ENCODE measurements around the gene ZNF746.

Gene ZNF746

DNA sequence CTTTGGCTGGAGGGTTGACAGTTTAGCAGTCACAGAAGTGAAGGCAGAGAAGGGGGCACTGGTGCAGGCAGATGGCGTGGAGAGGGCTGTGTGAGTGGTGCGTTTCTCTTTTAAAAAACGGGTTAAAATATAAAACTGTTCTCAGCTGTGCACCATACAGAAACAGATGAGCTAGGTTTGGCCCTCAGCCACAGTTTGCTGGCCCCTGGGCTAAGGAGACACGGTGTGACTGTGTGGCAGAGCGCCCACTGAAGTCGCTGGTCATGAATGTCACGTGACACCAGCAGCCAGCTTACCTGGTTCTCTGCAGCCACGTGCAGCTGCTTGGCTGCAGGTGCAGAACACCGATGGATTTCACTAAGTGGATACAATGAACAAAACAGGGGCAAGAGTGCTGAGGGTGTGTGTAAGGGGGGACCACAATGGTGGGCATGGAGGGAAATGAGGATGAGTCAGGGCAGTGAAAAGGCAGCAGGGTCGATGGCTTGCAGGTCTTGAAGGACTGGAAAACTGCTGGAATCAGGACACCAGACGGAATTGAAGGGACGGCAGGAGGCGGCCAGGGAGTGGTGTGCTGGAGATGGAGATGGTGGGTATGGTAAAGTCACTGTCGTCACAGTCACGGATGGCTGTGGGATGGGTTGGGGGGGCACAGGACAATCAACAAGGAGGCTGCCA, 7.4 kb downstream of the ZNF746 start:
- in situ Hi-C loops (cut with MboI; ENCODE audit: low sequenced_read_pairs), result no loop called here

DNA sequence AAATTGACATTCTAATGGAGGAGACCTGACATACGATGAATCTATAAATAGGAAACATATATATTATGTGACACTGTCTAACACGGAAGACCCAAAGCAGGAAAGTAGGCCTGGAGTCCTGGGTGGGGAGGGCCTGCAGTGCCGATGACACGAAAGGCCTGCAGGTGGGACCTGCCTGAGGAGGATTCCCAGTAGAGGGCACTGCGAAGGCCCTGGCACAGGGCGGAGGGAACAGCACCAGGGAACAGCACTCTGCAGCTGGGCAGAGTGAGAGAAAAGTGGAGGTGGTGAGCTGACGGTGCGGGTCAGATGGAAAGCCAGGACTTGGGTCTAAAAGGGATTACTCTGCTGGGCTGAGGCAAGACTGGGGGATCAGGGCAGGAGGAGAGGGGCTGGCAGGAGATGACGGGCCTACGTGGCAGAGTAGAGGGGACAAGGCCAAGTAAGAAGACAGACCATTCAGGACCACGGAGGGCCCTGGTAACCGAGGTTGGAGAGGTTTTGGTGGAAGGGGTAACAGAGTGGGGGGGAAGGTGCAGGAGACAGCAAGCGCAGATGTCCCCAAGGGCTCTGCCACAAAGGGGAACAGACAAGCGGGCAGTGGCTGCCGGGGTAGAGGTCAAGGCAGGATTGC, 8.1 kb downstream of the ZNF746 start:
- in situ Hi-C loops (cut with MboI; ENCODE audit: low sequenced_read_pairs), result no loop called here

DNA sequence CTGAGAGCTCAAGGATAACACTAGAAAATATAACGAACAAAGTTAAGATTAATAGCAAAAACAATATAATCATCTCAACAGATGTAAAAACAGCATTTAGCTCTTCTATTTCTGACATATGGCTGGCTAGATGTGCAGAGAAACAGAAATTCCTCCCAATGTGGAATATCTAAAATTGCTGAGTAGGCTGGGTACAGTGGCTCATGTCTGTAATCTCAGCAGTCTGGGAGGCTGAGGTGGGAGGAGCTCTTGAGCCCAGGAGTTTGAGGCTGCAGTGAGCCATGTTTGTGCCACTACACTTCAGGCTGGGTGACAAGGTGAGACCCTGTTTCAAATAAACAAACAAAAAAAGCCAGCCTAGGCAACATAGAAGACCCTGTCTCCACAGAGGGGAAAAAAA, 18.0 kb downstream of the ZNF746 start:
- in situ Hi-C loops (cut with MboI; ENCODE audit: low sequenced_read_pairs), result no loop called here

DNA sequence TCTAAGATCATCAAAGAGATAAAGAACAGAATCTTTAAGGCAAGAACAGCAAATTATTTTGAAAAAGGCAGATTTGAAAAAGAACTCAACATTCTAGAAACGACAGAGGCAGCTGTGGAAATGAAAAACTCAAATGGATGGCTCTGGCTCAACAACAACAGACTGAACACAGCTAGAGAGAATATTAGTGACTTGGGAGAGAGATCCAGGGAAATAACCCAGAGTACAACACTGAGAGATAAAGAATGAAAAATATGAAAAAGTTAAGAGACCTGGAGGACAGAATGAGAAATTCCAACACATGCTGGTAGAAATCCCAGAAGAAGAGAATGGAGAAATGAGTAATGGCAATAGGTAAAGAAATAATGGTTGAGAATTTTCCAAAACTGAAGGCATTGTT, 18.9 kb downstream of the ZNF746 start:
- in situ Hi-C loops (cut with MboI; ENCODE audit: low sequenced_read_pairs), result no loop called here

DNA sequence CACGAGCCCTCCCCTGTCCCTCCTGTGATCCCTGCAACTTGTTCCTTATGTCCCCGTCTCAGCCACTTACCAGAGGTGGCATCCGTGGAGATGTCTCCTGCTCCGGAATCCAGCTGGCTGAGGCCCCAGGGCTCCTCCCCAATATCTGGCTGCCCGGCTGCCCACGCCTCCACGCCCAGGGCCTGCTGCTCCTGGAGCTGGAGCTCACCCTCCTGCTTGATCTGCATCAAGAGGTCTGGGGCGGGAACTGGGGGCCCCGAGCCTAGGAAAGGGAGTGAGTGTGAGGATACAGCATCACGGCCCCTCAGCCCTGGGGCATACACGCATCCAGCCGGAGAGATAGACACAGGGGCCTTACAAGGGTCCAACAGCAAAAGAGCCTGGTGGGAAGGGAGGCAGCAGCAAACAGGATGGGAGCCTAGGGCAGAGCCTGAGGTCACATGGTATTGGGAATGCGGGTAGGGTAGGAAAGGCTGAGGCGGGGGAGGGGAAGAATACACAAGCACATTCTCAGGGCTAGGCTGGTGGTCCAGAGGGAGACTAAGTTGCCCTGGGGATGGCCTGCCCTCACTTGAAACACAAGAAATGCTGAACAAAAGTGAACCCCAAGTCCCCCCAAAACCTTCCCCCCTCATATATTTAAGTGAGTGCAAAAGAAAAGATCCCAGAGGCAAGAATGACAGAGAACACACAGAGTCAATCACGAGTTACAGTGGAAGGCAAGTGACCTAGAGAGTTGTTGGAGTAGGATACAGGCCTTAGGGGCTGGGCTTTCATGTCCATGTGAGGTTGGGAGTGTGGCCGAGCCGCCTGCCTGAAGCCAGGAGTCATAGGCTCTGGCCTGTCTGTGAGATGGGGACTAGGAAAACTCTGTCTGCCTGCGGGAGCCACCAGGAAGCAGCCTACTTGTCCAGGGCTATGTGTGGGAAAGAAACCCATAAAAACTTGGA, 19.8 kb downstream of the ZNF746 start:
- in situ Hi-C loops (cut with MboI; ENCODE audit: low sequenced_read_pairs), result no loop called here

DNA sequence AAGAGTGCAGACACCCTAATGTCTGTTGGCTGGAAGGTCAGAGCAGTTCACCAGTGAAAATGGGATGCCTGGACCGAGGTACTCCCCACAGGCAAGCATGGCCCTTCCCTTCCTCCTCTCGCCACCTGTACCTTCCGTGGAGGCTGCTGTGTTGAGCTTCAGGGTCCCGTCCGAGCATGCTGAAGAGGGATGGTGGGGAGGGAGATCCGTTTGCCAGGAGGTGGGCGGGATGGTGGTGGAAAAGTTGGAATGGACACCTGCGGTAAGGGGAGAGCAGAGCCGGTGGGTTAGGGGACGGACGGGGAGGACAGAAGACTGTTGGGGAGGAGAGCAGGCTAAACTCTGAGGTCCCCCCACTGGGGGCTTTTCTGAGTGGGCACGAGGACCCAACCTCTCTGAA, 20.8 kb downstream of the ZNF746 start:
- in situ Hi-C loops (cut with MboI; ENCODE audit: low sequenced_read_pairs), result no loop called here

DNA sequence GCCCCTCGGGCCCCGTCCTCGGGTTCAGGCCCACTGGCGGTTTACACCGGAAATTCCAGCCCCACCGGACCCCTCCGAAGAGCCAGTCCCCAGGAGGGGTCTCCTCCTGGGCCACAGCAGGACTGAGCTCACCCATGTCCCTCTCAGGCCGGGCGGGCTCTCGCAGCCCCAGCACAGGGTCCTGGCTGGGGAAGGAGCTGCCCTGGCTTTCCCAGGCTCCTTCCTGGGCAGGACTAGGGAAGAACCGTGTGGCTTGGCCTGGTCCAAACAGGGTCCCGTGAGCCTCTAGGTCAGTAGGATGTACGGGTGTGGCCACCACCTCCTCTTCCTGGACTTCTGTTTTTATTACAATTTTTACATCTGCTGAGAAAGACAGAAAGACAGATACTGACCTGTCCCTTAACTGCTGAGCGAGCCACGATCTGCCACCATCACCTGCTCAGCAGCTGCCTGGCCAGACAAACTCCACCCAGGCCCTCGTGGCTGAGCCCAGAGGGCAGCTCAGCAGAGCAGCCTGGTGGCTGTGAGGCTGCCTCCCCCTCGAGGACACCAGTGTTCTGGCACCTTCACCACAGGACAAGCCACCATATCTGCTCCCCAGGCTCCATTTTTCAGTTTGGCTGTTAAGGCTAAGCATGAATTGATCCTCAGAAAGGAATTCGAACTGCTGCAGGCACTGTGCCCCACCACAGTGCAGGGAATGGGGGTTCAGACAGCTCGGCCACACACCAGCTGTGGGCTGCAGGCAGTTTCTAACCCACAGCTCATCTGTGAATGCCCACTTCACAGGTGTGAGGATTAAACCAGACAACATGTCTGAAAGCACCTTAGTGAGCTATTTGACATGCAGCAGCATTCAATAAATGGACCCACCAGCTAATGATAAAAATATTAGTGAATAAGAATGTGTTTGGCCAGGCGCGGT, 22.2 kb downstream of the ZNF746 start:
- in situ Hi-C loops (cut with MboI; ENCODE audit: low sequenced_read_pairs), result no loop called here

DNA sequence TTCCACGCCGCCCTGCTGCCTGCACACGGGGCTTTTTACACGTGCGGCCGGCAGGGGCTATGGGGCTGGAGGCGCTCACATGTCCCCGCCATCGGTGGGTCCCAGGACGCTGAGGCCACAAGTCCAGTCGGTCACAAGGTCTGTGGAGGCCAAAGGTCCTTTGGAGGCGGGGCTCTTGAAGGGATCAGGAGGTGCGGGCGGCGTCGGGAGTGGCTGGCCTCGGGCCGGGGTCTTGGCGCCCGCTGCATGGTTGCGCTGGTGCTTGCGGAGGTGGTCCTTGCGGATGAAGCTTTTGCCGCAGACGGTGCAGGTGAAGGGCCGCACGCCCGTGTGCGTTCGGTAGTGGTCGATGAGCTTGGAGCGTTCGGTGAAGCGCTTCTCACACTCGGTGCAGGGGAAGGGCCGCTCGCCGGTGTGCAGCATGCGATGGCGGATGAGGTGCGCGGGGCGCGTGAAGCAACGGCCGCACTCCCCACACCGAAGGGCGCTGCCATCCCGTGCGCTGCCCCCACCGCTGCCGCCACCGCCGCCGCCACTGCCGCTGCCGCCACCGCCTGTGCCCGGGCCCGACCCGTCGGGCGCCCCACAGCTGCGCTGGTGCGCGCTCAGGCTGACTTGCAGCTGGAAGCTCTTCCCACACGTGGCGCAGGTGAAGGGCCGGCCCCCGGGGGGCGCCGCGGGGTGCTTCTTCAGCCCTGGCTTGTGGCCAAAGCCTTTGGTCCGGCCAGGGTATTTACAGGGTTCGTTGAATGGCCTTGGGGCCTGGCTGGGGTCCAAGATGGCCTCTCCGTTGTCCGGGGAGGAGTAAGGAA, 23.1 kb downstream of the ZNF746 start:
- in situ Hi-C loops (cut with MboI; ENCODE audit: low sequenced_read_pairs), result no loop called here

DNA sequence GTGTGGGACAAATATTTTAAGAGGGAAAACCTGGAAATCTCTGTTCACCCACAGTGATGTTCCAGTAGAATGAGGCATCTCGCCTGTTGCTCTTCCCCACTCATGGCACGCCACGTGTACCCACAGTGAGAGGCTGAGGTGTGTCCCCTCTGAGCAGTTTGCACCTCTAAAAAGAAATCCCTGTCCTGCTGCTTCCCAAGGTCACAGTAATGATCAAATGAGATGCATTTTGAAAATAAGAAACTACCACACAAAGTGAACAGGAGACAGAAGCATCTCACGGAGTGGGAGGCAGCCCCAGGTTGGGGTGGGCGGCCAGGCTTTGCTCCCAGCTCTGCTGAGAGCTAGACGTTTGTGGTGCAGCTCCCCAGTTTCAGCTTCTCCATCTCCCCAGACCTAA, 24.4 kb downstream of the ZNF746 start:
- in situ Hi-C loops (cut with MboI; ENCODE audit: low sequenced_read_pairs), result no loop called here

DNA sequence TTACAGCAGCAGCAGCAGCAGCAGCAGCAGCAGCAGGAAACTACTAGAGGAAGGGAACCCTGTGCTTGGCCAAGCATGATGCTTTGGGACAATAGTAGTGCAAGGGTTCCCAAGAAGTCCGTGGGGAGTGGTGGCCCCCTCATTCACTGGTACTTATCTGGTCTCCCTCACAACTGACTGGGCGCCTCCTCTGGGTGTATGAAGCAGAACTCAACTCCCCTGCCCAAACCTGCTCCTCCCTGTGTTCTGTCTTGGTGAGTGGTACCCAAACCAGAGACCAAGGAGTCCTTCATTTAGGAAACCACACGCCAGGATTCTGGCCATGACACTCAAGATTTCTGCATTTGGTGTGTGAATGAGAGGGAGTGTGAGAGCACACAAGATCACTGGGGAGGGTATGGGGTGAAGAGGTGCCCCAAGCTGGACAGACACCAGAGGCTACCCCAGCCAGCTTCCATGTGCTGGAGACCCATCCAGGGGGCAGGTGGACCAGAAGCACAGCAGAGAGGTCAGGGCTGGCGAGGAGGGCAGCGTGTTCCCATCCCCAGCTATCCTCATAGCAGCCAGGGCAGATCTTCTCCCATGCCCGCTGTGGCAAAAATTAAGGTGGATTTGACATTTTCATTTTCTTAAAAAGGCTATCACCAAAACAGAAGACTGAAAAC, 26.2 kb downstream of the ZNF746 start:
- in situ Hi-C loops (cut with MboI; ENCODE audit: low sequenced_read_pairs), result no loop called here

DNA sequence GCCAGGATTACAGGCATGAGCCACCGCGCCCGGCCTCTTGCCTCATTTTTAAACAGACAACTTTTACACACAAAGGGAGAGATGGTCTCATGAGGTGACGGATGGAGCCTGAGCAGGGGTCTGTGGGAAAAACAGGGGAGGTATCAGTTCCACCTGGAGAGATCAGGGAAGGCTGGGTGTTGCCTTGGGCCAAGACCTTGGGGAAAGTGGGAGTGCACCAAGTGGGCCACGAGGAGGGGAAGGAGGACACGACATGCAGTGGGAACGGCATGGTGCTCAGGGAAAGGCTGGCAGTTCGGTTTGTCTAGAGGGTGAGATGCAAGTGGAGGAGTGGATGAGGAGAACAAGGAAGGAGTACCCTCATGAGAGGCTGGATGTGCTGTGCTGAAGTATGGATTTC, 27.8 kb downstream of the ZNF746 start:
- in situ Hi-C loops (cut with MboI; ENCODE audit: low sequenced_read_pairs), result no loop called here

DNA sequence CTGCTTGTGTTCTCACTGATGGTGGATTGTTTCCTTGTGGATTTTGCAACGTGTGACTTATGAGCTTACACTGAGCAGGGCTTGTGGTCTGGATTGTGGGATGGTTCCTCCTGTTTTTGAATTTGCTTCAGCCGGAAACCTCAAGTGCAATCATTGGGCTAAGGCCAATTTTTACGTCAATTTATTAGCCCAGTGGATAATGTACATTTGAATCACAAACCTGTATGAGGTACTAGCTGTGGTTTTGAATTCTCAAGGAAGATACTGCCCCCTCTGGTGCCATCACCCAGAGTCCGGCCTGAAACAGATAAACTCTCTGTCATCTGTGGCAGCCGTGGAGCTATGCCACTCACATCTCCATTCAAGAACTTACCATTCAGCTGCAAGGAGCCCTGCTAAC, 29.4 kb downstream of the ZNF746 start:
- in situ Hi-C loops (cut with MboI; ENCODE audit: low sequenced_read_pairs), result no loop called here

DNA sequence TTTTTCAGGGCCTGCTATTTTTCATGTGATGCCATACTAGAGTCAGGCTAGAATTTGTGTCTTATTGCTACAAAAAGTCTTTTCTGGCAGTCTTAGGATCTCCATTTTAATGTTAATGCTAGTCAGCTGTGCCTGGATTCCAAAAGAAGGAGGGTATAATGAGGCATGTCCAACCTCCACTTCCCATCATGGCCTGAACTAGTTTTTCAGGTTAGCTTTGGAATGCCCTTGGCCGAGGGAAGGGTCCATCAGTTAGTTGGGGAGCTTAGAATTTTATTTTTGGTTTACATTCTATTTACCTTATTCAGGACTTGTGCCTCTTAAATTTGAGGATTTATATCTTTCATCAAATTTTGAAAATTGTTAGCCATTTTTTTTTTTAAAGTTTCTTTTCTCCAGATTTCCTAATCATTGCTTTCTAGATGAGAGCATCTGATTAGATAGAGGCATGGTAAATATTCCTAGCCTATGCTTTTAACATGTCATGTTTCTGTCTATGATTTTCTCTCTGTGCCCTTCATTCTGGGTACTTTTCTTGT, 30.2 kb downstream of the ZNF746 start:
- in situ Hi-C loops (cut with MboI; ENCODE audit: low sequenced_read_pairs), result no loop called here

DNA sequence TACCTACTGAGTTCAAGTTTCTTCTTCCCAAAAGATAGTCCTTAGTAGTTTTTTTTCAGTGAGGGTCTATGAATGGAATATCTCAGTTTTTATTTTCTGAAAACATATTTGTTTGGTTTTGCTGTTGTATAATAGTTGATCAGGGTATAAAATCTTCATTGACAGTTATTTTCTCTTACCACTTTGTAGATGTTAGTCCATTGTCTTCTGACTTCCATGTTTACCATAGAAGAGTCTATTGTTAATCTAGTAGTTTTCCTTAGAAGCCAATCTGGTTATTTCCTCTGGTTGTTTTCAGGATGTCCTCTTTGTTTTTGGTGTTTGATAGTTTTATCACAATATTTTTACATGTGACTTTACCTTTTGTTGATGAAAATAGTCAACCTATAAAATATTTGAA, 31.2 kb downstream of the ZNF746 start:
- in situ Hi-C loops (cut with MboI; ENCODE audit: low sequenced_read_pairs), result no loop called here

DNA sequence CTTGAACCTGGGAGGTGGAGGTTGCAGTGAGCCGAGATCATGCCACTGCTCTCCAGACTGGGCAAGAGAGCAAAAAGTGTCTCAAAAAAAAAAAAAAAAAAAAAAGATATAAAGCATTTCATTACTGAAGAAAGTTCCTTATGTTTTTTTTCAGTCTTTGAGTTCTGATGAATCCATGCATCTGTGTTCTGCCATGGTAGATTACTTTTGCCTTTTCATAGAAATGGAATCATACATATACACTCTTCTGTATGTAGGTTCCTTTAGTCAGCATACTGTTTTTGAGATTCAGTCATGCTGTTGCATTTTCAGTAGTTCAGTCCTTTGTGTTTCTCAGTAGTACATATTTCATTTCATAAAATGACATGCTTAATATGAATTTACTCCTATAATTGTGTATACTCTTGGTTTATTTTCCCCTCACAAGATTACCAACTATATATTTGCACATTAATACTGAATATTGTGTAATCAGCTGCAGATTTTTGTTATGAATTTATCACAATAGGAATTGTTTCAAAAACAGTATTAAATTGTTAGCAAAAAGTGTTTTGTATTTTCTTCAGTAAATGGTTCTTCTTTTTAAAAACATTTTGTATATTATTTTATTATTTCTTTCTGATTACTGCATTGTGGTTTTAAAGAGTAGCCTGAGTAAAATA, 34.0 kb downstream of the ZNF746 start:
- in situ Hi-C loops (cut with MboI; ENCODE audit: low sequenced_read_pairs), result no loop called here

DNA sequence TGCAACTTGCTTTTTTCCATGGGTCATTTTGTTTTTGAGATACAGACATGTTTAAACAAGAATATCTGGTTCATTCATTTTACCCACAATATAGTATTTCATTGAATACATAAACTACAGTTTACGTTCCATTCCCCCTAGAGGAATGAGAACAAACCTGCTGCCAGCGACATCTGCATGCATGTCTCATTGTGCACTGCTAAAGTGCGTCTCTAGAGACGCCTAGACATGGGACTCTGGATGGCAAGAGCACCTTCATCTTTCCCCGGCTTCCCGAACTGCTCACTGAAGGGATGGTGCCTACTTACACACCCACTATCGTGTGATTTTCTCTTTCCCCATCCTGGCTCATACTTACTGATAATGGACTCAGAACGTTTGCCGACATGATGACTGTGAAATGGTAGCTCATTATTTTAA, 35.5 kb downstream of the ZNF746 start:
- in situ Hi-C loops (cut with MboI; ENCODE audit: low sequenced_read_pairs), result no loop called here

DNA sequence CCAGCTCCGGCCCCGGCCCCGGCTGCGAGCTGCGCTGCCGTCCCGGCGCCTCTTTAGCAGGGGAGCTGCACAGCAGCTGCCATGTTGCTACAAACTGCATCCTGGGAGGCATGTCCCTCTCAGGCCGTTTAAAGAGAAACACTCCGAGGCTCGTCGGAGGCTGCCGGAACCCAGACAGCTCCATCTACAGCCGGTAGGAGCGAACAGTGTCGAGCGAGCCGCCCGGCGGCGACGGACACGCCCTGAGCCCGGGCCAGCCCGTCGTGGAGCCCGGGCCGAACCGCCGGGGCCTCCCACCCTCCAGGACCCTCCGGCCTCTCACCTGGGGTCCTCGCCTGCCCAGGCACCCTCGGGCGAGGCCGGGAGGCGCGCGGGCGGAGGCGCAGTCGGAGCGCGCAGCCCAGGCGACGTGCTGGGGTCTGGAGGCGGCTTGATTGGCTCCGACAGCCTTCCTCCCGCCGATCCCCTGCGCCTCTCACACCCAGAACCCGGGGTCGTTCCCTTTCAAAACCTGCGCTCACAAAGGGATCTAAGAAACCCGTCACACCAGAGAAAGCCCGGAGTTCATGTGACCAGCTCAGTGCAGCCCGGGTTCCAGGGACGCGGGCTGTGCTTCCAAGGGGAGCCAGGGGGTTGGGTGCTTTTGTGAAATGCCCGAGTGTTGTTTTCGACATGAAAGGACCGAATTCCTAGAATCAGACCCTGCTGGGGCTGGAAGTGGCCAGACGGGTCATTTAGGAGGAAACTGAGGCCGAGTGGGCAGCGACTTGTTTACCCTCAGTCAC, 36.9 kb downstream of the ZNF746 start, which contains the start of gene ZNF777:
Gene ZNF777 (minus strand): TSS at position 570 of the 785 bp plus-strand sequence. CDS start 5,040 bp downstream, outside the sequence.
- in situ Hi-C loops (cut with MboI; ENCODE audit: low sequenced_read_pairs), result no loop called here
